Endothelial cell of umbilical vein (primary cell): Measurements from ENCODE around the gene PRRC2B. TPM values are rescaled to one million over a fixed set of nuclear protein-coding genes. Genes with fewer than 3 reads are reported as not detected.

Source experiments
- BruUV-seq: library from RNA; stranded (reverse); fragments of 400-500 nt; replicated peaks from 2 replicates; lab custom pipeline; 2021; lab: Mats Ljungman, UMichigan
- CTCF ChIA-PET: fragments of 300-600, 350-600 bp; sonication (Branson Sonifier 250); formaldehyde crosslinking; loops from one replicate; lab custom pipeline; 2021; ENCODE audit warnings: antibody characterized with exemption, inconsistent platforms; lab: Charles Lee
- POLR2A ChIA-PET: fragments of 300-600, 350-600 bp; sonication (Branson Sonifier 250); formaldehyde crosslinking; loops from one replicate; lab custom pipeline; 2021; ENCODE audit warnings: antibody characterized with exemption, inconsistent platforms; lab: Charles Lee
- DNase-seq: peaks from one replicate; pipeline ENCODE4 v3.0.0-alpha.2; 2011; ENCODE audit warnings: low read depth, low spot score
- FAIRE-seq: peaks from 2 replicates; lab custom pipeline; 2011; peaks lifted over from hg19 to GRCh38; lab: Jason Lieb, UNC
- H2AFZ ChIP-seq: 2 replicates; pipeline ENCODE4 v1.6.0; 2012; ENCODE audit warnings: low read depth, low read length, control low read depth, inconsistent platforms
- H3K27ac ChIP-seq: 2 replicates; pipeline ENCODE4 v1.5.1; 2011; ENCODE audit warnings: low read depth, mild to moderate bottlenecking, control low read depth, low read length, moderate library complexity; ENCODE audit not compliant: insufficient read depth
- H3K27me3 ChIP-seq, 2 experiments: 2 replicates each; pipeline versions ENCODE4 v1.6.0 to v1.6.1; 2011; ENCODE audit warnings: low read length in 2 of 2, mixed read lengths in 1 of 2; ENCODE audit not compliant: control insufficient read depth in 2 of 2, insufficient read depth in 2 of 2
- H3K36me3 ChIP-seq, 2 experiments: 2 replicates in 1 of 2; 3 replicates in 1 of 2; pipeline ENCODE4 v1.5.1; 2011; ENCODE audit warnings: low read length in 2 of 2, mild to moderate bottlenecking in 1 of 2, moderate library complexity in 1 of 2; ENCODE audit not compliant: control insufficient read depth in 2 of 2, insufficient read depth in 2 of 2; ENCODE audit errors: extremely low read depth in 1 of 2
- H3K4me1 ChIP-seq: 3 replicates; pipeline ENCODE4 v1.5.1; 2011; ENCODE audit warnings: mild to moderate bottlenecking, low read length; ENCODE audit not compliant: control insufficient read depth, insufficient read depth; ENCODE audit errors: extremely low read depth
- H3K4me2 ChIP-seq: 2 replicates; pipeline ENCODE4 v1.6.1; 2011; ENCODE audit warnings: low read length, control low read depth, mixed read lengths; ENCODE audit not compliant: insufficient read depth
- H3K4me3 ChIP-seq, 3 experiments: fragments of 200-600 bp in 1 of 3; sonication (generic), shearing (Covaris generic) in 1 of 3; replicated peaks in 1 of 3; 2 replicates each; pipeline ENCODE4 v1.5.1; 2011 to 2016; ENCODE audit warnings: control low read depth in 3 of 3, low read length in 3 of 3, mild to moderate bottlenecking in 2 of 3, inconsistent platforms in 1 of 3, low read depth in 1 of 3, moderate library complexity in 1 of 3; ENCODE audit not compliant: insufficient read depth in 1 of 3
- H3K79me2 ChIP-seq: 2 replicates; pipeline ENCODE4 v1.6.0; 2012; ENCODE audit warnings: low read length, inconsistent platforms; ENCODE audit not compliant: control insufficient read depth, insufficient read depth
- H3K9ac ChIP-seq: replicated peaks from 2 replicates; pipeline ENCODE3; 2011; ENCODE audit warnings: low read length, control low read depth; ENCODE audit not compliant: insufficient read depth; ENCODE audit errors: extremely low read depth
- H3K9me1 ChIP-seq: replicated peaks from 3 replicates; pipeline ENCODE4 v1.6.0; 2011; ENCODE audit warnings: mild to moderate bottlenecking, low read length; ENCODE audit not compliant: control insufficient read depth, insufficient read depth; ENCODE audit errors: extremely low read depth
- H3K9me3 ChIP-seq: replicated peaks from 2 replicates; pipeline ENCODE4 v1.5.1; 2012; ENCODE audit warnings: low read length, inconsistent platforms; ENCODE audit not compliant: control insufficient read depth, insufficient read depth
- H4K20me1 ChIP-seq: replicated peaks from 2 replicates; pipeline ENCODE3; 2011; ENCODE audit warnings: mild to moderate bottlenecking, low read length; ENCODE audit not compliant: control insufficient read depth, insufficient read depth; ENCODE audit errors: extremely low read depth
- CTCF ChIP-seq, 2 donors: IDR thresholded peaks; 1 replicate in 1 of 2; 2 replicates in 1 of 2; pipeline ENCODE4 v1.5.1; 2011; ENCODE audit warnings: low read length in 2 of 2, mild to moderate bottlenecking in 2 of 2, moderate library complexity in 2 of 2, control low read depth in 1 of 2, inconsistent platforms in 1 of 2, low read depth in 1 of 2; ENCODE audit not compliant: insufficient read depth in 1 of 2; ENCODE audit errors: extremely low read depth in 1 of 2
- JUN ChIP-seq: IDR thresholded peaks from 2 replicates; pipeline ENCODE4 v1.6.1; 2011; ENCODE audit warnings: borderline replicate concordance, low read depth; ENCODE audit not compliant: insufficient read length, insufficient read depth
- MAX ChIP-seq: IDR thresholded peaks from 2 replicates; pipeline ENCODE4 v1.6.1; 2011; ENCODE audit not compliant: insufficient read depth, insufficient read length
- MYC ChIP-seq: IDR thresholded peaks from one replicate; pipeline ENCODE4 v1.6.1; 2011; ENCODE audit warnings: mild to moderate bottlenecking, low read depth, low read length
- POLR2A ChIP-seq: IDR thresholded peaks from 2 replicates; pipeline ENCODE4 v1.6.1; 2012; ENCODE audit warnings: low read depth, mild to moderate bottlenecking, control low read depth, low read length
- POLR2AphosphoS5 ChIP-seq: IDR thresholded peaks from 2 replicates; pipeline ENCODE4 v1.6.1; 2012; ENCODE audit warnings: low read depth, mild to moderate bottlenecking, control low read depth, low read length, moderate library complexity; ENCODE audit not compliant: insufficient read depth
- dilution Hi-C: fragments of 300-500 bp; cut with MboI; formaldehyde crosslinking; loops from one replicate; pipeline ENCODE4 v1.15.0; 2019; ENCODE audit warnings: low sequenced_read_pairs; ENCODE audit not compliant: extremely low pct_ligation_motif_present
- intact Hi-C: fragments of 100-400 bp; cut with micrococcal nuclease; formaldehyde crosslinking; loops from one replicate; pipeline ENCODE4 v1.10.0; 2022
- polyA plus RNA-seq, 4 experiments: library from polyadenylated mRNA; depleted of rRNA in 3 of 4; stranded (reverse) in 3 of 4; unstranded in 1 of 4; fragments of >200 nt; gene quantifications; 2 replicates each; pipeline versions ENCODE4 v1.2.1 to v1.2.3, GENCODE V29; 2011 to 2012; ENCODE audit warnings: missing spikeins in 1 of 4
- total RNA-seq: library from RNA; stranded (reverse); gene quantifications from 2 replicates; pipeline ENCODE4 v1.2.3, GENCODE V29; 2021

The PRRC2B gene
- total and polyA plus RNA-seq, 2 donors (not counting 3 experiments of a cell fraction or from before 2014, with no cell fraction given) = 35.6 to 256 TPM

GRCh38 chr9:131465401-131465800, 71.5 kb downstream of the PRRC2B start:
- Histone ChIP-seq H3K27ac (no peak overlapping the region), H2AFZ (no peak overlapping the region), H3K36me3 (peaks cover 26 to 47% of the 10 kb centered on the region in 2 experiments), H3K79me2 (peaks cover 51% of the 10 kb centered on the region), H4K20me1 (peaks cover 2% of the 10 kb centered on the region), H3K9me1 (no peaks in the 10 kb centered on the region), H3K27me3 (no peaks in the 10 kb centered on the region), H3K9ac (no peak overlapping the region), H3K9me3 (no peaks in the 10 kb centered on the region), H3K4me2 (no peak overlapping the region), H3K4me3 (no peak overlapping the region), H3K4me1 (no peaks in the 10 kb centered on the region)
- TF ChIP-seq CTCF (IDR thresholded peaks at IDR 0.05; ENCODE audit: extremely low read depth in 1 of 2, insufficient read depth in 1 of 2, low read depth in 1 of 2, low read length in 2 of 2) (no peak), MYC (no peak), MAX (no peak), JUN (no peak), POLR2AphosphoS5 (no peak), POLR2A (no peak)
- BruUV-seq = no TSS peak
- dilution Hi-C loops (no loop called here), intact Hi-C loops (no loop called here)
- ChIA-PET POLR2A (no interaction called here), CTCF (interaction anchor here (1.4 kb wide), 2 partner anchors 33 to 116 kb away, joined by 3 to 5 read pairs; no protein-coding TSS in a partner anchor)
- DNase-seq (no peak), FAIRE-seq (no peak)
